HG02623 (cell line): Measurements from ENCODE around the gene KCNQ1.

ENCODE experiments used
- ATAC-seq: cut with Tn5 transposase; IDR thresholded peaks from one replicate; pipeline ENCODE4 v1.9.1; 2021; ENCODE audit warnings: moderate library complexity; ENCODE audit not compliant: unreplicated experiment

The KCNQ1 gene

DNA sequence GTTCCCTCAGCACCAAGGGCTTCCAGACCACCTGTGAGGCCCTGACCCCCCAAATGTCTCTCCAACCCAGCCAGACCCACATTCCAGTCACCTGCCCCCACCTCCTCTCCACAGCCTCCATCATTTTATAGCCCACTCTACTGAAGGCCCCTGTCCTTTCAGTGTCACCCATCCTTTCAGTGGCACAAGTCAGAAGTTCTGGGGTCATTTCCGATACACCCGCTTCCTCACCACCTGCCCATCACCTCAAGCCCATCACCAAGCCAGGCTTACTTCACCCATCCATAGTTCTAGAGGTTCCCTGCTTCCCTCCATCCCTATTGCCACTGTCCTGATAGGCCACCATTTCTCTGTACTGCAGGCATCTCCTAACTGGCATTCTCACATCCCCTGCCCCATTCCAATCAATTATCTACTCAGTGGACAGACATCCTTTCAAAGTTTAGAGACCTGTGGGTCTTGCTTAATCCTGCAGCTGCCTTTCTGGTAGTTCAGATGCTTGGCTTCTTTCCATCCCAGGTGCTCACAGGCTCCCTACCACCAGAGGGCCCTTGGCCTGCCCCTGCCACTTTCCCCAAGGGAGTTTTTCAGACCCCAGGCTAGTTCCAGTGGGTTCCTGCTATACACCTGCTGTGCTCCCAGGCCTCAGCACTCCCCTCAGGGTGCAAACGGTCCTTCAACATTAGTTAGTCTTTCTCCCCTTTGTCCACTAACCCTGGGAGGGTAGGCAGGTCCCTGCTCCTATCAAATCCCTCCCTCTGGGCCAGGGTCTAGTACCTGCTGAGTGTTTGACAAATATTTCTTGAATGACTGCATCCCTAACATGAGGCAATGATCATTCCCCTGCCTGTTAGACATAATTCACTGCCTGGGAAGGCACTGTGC, 247.4 kb downstream of the KCNQ1 start:
- ATAC-seq = no peak

GRCh38 chr11:2693271-2694261, 248.8 kb downstream of the KCNQ1 start:
- no peak for ATAC-seq

DNA sequence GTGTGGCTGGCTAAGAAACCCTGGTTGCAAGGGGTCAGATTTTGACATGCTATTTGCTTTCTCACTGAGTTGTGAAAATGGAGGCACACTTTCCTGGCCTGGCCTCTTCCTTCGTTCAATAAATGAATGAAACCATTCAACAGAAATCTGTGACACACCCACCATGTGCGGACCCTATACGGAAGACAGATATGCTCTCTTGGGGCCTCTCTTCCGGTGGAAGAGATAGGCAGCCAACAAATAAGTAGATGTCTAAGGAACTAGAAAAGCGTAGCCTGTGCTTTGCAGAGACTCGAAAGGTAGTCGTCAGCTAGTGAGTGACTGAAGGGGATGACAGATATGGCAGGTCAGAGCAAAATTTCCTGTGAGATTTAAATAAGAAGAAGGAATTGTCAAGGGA, 249.7 kb downstream of the KCNQ1 start:
- no peak for ATAC-seq

GRCh38 chr11:2694995-2695939, 250.5 kb downstream of the KCNQ1 start:
- ATAC-seq = no peak

DNA sequence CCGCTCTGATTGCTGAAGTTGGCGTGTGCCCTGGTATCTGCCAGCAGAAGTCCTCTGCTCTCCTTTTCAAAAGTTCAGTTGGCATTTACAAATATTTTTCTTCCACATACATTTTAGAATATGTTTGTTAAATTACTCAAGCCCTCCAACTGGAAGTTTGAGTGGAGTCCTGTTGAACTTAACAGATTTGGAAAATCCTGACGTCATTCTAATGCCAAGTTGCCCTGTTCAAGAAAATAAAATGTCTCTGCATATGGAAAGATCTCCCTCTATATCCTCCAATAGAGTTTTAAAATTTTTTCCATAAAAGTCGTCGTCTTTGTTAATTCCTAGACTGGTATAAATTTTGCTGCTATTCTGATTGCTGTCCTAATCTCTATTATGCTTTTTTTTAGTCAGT, 251.6 kb downstream of the KCNQ1 start:
- no peak for ATAC-seq

GRCh38 chr11:2697866-2698265, 253.1 kb downstream of the KCNQ1 start:
- no peak for ATAC-seq

GRCh38 chr11:2698386-2699184, 253.8 kb downstream of the KCNQ1 start:
- ATAC-seq = no peak

- no peak for ATAC-seq
Measured at GRCh38 chr11:2699185-2699530, 254.3 kb downstream of the KCNQ1 start.

DNA sequence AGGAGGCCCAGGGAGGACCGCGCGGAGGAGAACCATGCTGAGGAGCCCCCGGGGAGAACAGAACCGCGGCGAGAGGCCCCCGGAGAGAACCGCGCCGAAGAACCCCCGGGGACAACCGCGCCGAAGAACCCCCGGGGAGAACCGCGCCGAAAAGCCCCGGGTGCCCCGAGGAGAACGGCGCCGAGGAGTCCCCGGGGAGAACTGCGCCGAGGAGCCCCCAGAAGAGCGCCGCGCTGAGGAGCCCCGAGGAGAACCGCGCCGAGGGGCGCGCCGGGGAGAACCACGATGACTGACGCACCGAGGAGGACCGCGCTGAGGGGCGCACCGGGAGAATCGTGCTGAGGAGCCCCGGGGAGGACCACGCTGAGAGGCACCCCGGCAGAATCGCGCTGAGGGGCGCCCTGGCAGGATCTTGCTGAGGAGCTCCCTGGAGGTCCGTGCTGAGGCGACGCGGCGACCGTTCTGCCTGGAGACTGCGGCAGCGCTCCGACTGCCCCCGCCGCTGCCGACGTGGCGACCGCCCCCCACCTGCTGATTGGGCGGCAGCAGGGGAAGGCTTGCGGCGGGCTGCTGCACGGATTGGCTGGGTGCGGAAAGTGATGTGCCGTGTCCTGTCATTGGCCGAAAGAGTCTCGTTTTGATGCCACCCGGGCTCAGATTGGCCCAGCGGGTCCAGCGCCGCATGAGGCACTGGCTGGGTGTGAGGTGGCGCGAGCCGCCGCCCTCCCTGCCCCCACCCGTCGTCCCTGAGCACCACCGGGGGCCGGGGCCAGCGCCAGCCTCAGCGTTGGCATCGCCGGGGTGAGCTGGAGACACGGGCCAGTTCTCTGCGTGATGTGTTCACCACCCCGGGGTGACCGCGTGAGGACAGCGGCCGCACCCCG, 255.0 kb downstream of the KCNQ1 start, which contains the start of gene KCNQ1OT1:
KCNQ1OT1 (minus strand) TSS at position 464 of the 884 bp plus-strand sequence.
- peak; percentile 93 for ATAC-seq

DNA sequence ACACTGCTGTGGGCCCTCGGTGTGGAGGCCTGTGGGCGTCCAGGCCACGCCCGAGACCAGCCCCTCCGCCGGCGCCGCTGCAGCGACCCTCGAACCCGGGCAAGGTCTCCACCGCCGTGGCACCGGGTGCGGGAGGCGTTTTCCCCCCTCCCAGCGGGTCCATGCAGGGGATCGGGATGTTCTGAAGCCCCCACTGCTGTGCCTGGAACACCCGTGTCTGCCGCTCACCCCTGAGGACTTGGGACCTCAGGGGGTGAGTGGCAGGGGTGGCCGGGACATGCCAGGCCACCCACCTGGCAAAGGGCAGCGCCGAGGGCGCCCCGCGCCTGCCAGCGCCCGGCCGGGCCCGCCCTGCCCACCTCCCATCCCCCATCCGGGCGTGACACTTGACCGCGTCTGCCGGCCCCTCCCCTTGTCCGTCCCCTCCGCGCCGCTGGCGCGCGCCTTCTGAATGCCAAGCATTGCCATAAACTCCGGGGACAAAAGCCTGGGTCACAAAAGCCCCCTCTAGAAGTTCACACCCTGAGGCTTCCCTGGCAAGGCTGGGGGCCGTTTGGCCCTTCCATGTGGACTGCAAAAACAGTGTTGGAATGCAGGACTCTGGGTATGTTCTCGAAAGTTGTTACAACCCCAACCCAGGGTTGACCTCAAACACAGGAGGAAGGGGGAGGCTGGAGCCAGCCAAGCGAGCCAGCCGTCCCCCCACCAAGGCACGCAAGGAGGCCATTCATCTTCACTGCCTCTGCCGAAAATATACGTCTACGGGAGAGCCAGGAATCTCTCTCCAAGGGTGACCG, 255.8 kb downstream of the KCNQ1 start:
- ATAC-seq = peak; percentile 22

- no peak for ATAC-seq
Measured at GRCh38 chr11:2701230-2701629, 256.4 kb downstream of the KCNQ1 start.

DNA sequence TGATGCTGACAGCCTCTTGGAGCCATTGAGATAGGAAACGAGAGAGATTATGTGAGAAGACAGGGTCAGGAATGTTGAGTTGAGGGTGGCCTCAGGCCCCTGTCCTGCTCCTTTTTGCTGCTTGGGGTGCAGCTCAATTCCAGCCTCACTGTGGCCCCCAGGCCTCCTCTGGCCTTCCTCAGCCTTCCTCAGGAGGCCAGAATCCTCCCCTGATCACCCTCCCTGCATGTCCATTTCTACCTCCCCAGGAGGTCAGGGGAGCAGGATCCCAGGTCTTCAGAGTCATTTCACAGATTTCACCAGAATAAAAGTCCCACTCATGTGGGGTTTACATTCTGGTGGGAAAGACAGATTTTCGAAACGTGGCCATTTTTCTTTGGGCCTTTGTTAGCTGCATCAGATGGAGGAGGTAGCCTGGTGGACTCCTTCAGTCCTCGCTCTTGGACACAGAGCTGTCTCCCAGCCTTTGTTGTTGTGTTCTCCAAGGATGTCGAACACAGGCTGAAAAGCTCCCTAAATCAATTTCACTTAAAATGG, 257.2 kb downstream of the KCNQ1 start:
- ATAC-seq = no peak

- ATAC-seq = no peak
Measured at GRCh38 chr11:2702771-2703362, 258.1 kb downstream of the KCNQ1 start.

GRCh38 chr11:2703363-2704141, 258.7 kb downstream of the KCNQ1 start:
- ATAC-seq = no peak

GRCh38 chr11:2704356-2704755, 259.5 kb downstream of the KCNQ1 start:
- no peak for ATAC-seq

- no peak for ATAC-seq
Measured at GRCh38 chr11:2704896-2705606, 260.2 kb downstream of the KCNQ1 start.
